Stomach (tissue), 4 donors: ENCODE results near the gene LAMB3.

Experiments used
- POLR2AphosphoS5 ChIP-seq, 3 donors: sonication (generic); formaldehyde crosslinking; IDR thresholded peaks; one replicate each; pipeline ENCODE4 v1.6.1; 2016; ENCODE audit warnings: antibody characterized with exemption in 3 of 3
- TF ChIP-seq, protein P1 (sequence below), 7 experiments: fragments of 450-650 bp in 4 of 7; fragments of 200-600 bp in 3 of 7; sonication (generic) in 3 of 7; IDR thresholded peaks; one replicate each; pipeline ENCODE4 v1.5.1; 2016 to 2019; ENCODE audit warnings: antibody characterized with exemption in 7 of 7, control low read depth in 2 of 7, mild to moderate bottlenecking in 1 of 7

DNA sequence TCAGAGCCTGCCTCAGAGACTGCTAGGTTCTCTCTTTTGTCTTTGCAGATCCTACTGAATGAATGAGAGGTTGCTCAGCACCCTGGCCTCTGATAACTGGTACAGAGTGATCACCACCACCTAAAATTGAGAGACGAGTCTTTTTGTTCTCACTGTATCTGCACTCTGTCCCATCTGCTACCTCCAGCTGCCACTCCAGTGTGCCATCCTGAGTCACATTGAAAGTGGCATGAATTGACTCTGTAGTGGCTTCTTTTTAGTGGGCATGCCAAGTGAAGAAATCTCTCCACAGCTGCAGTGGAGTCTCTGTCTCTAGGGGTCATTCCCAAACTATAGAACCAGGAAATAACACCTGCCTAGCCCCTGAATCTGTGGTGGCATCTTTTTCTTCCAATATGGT, 54.0 kb downstream of the LAMB3 start:
- no peak for TF ChIP-seq POLR2AphosphoS5 (IDR thresholded peaks at IDR 0.05)
- TF ChIP-seq, protein P1, sequence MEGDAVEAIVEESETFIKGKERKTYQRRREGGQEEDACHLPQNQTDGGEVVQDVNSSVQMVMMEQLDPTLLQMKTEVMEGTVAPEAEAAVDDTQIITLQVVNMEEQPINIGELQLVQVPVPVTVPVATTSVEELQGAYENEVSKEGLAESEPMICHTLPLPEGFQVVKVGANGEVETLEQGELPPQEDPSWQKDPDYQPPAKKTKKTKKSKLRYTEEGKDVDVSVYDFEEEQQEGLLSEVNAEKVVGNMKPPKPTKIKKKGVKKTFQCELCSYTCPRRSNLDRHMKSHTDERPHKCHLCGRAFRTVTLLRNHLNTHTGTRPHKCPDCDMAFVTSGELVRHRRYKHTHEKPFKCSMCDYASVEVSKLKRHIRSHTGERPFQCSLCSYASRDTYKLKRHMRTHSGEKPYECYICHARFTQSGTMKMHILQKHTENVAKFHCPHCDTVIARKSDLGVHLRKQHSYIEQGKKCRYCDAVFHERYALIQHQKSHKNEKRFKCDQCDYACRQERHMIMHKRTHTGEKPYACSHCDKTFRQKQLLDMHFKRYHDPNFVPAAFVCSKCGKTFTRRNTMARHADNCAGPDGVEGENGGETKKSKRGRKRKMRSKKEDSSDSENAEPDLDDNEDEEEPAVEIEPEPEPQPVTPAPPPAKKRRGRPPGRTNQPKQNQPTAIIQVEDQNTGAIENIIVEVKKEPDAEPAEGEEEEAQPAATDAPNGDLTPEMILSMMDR (IDR thresholded peaks at IDR 0.05): no peak
